Fibroblast of gingiva (primary cell): ENCODE measurements around the gene UBR3.

Experiments used
- DNase-seq: peaks from one replicate; pipeline ENCODE4 v3.0.0-alpha.2; 2011; ENCODE audit warnings: low read depth

UBR3 gene

GRCh38 chr2:170047331-170048065 lies 220.2 kb downstream of the UBR3 start:
- no peak for DNase-seq

DNA sequence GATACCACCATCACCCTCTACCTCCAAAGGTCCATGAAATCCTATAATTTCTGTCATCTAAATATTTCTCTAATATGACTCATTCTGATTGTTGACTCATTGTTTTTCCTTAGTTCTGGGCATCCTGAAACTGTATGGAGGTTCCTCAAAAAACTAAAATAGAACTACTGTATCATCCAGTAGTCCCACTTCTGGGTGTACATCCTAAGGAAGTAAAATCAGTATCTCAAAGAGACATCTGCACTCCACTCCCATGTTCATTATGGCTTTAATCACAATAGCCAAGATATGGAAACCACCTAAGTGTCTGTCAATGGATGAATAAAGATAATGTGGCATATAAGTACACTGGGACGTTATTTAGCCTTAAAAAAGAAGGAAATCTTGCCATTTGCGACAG lies 224.9 kb downstream of the UBR3 start:
- DNase-seq: no peak

GRCh38 chr2:170054997-170055396 lies 227.7 kb downstream of the UBR3 start:
- DNase-seq: no peak

GRCh38 chr2:170056900-170057299 lies 229.6 kb downstream of the UBR3 start:
- DNase-seq: no peak

DNA sequence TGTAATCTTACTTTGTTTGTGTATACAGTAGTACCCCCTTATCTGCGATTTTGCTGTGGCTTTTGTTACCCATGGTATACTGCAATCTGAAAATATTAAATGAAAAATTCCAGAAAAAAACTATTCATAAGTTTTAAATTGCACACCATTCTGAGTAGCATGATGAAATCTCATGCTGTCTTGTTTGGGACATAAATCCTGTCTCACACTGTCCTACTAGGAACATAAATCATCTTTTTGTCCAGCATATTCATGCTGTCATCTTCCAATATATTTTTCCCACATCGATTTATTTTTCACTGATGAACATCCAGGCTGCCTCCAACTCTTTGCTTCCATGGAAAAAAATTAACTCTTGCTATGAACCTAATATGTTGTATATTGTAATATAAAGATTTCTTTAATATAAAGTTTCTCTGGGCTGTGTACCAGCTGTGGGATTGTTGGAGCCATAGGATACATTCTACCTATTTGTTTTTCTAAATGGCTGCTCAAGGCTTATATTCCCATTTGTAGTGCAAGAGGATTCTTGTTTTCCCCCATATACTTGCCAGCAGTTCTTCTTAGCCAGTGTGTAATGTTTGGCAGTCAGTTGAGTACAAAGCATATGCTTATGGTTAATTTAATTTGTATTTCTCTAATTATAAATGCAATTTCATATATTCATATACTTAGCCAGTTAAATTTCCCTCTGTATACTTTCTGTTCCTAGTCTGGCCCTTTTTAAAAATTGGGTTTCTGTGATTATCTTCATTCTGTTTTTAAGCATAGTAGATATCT lies 236.4 kb downstream of the UBR3 start:
- no peak for DNase-seq

GRCh38 chr2:170070778-170071177 lies 243.5 kb downstream of the UBR3 start:
- DNase-seq: no peak

DNA sequence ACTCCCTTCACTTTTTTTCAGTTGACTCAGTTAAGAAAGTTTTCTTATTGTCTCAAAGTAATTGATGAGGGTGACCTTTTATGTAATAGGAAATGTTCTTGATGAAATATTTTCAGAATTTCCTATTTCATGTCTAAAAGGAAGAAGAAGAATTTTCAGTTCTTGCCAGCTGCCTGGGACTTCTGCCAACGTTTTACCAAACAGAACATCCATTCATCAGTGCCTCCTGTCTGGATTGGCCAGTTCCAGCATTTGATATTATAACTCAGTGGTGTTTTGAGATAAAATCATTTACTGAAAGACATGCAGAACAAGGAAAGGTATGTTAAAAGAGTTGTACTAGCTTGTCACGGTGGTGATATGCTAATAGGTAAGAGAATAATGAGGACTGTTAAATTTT lies 246.0 kb downstream of the UBR3 start:
- DNase-seq: peak; percentile 84

GRCh38 chr2:170076189-170076588 lies 248.9 kb downstream of the UBR3 start:
- no peak for DNase-seq

DNA sequence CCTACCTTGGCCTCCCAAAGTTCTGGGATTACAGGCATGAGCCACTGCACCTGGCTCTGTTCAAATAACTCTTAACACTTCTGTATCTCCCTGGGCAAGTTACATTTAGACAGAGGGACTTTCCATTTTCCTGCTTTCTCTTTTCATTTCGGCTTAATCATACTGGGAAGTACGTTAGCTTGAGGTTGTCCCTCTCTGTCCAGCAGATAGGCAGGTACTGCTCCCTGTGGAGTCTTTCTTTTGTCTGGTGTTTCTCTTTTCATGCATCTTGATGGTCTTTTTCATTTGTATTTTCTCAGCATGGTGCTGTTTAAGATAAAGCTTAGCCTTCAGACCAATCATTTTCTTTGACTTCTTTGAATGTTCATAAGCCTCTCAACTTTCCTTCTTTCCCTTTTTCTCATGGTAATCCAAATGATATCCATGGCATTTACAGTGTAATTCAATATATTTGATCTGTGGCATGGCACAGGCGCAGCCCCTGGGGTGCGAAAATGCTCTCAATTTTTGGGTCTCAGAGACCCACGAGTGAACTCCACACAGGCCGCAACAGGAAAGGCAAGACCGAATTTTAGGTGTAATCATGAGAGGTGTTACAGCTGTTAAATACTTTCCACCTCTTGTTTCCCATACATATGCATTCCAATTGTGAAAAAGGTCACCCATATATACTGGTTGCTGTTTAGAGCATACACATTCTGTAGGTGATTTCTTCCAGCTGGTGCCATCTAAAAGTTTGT lies 250.7 kb downstream of the UBR3 start:
- DNase-seq: no peak

GRCh38 chr2:170084820-170085491 lies 257.7 kb downstream of the UBR3 start:
- DNase-seq: no peak

GRCh38 chr2:170086117-170086688 lies 258.9 kb downstream of the UBR3 start:
- no peak for DNase-seq

GRCh38 chr2:170086751-170087412 lies 259.6 kb downstream of the UBR3 start:
- DNase-seq: no peak

GRCh38 chr2:170087413-170087793 lies 260.1 kb downstream of the UBR3 start:
- DNase-seq: no peak

GRCh38 chr2:170088776-170089175 lies 261.5 kb downstream of the UBR3 start:
- DNase-seq: peak; percentile 15

DNA sequence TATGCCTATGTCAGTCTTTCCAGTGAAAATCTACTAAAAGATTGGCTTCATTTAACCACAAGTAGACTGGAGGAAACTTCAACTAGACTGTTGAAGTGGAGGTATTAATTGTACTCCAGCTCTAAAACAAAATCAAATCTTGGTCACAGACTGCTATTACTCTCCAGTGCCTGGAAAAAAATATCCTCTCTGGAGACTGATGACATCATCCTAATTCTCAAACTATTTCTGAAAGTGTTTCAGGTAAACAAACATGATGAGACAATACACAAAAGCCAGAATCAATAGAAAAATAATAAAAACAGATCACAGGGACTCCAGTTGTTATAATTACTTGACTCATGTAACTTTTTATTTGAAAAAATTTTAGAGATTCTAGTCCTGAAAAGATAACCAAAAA lies 263.0 kb downstream of the UBR3 start:
- no peak for DNase-seq

- no peak for DNase-seq
Observed at GRCh38 chr2:170091436-170091835, 264.2 kb downstream of the UBR3 start.

GRCh38 chr2:170092436-170093060 lies 265.3 kb downstream of the UBR3 start:
- peak; percentile 78 for DNase-seq

DNA sequence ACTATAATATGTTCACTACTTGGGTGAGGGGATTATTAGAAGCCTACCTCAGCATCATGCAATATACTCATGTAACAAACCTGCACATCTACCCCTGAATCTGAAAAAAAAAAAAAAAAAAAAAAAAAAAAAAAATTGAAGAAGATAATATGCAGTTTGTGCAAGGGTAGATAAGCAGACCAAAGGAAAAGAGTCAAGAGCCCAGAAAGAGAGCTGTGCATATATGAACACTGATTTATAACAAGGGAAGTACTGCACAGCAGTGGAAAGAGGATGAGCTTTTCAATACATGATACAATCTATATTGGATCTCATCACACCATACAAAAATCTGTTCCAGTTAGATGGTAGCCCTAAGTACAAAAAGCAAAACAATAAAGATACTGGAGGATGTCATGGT lies 268.1 kb downstream of the UBR3 start:
- DNase-seq: no peak

DNA sequence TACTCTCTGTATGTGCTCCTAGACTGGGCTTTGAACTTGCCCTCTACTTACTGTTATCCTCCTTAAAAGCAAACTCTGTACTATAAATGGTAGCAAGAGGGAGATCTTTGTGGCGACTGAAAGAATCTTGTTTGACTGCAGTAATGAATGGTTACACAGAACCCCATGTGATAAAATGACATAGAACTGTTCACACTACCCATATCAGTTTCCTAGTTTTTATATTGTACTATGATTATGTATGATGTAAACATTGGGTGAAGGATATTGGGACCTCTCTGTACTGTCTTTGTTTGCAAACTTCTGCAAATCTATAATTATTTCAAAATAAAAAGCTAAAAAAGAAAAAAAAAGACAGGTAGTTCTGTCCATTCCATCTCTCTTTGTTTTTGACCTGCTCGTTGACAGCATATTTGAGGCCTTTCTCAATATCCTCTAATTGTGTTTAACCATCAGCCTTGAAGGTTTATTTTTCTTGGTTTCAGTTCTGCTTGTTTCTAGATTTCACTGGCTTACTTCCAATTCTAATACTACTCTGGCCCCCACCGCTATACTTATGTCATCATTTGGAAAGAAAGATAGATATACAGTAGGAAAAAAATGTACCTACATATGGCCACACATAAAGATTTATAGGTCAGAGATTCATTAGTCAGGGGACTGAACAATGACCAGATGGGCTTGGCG lies 271.5 kb downstream of the UBR3 start:
- DNase-seq: no peak

GRCh38 chr2:170101789-170102188 lies 274.5 kb downstream of the UBR3 start:
- DNase-seq: no peak
